Mucosa of rectum (tissue), 2 donors: ENCODE measurements around the gene HLA-DQA1.
A peak's percentile ranks its signal among the peaks of the same experiment; 100 is the strongest.

Experiments
- H3K27ac ChIP-seq, 2 donors: one replicate each; pipeline ENCODE4 v1.7.0; 2013; ENCODE audit warnings: inconsistent platforms in 2 of 2, low read depth in 2 of 2, low read length in 2 of 2
- H3K27me3 ChIP-seq, 2 donors: one replicate each; pipeline ENCODE4 v1.7.0; 2013; ENCODE audit warnings: low read length in 2 of 2; ENCODE audit not compliant: control insufficient read depth in 2 of 2, insufficient read depth in 2 of 2
- H3K36me3 ChIP-seq, 2 donors: one replicate each; pipeline ENCODE4 v1.7.0; 2013; ENCODE audit warnings: low read length in 2 of 2; ENCODE audit not compliant: control insufficient read depth in 2 of 2, insufficient read depth in 2 of 2
- H3K4me1 ChIP-seq, 2 donors: one replicate each; pipeline ENCODE4 v1.7.0; 2013; ENCODE audit warnings: low read length in 2 of 2, mild to moderate bottlenecking in 1 of 2; ENCODE audit not compliant: control insufficient read depth in 2 of 2, insufficient read depth in 2 of 2
- H3K4me3 ChIP-seq, 2 donors: one replicate each; pipeline ENCODE4 v1.7.0; 2013; ENCODE audit warnings: low read length in 2 of 2
- H3K9ac ChIP-seq, 2 donors: one replicate each; pipeline ENCODE4 v1.7.0; 2013; ENCODE audit warnings: low read length in 2 of 2, low read depth in 1 of 2, mild to moderate bottlenecking in 1 of 2
- H3K9me3 ChIP-seq, 2 donors: one replicate each; pipeline ENCODE4 v1.7.0; 2013; ENCODE audit warnings: low read length in 2 of 2; ENCODE audit not compliant: control insufficient read depth in 2 of 2
- donor health status: healthy.
- donor health status: Normal muscosa, but diverticular disease.

The HLA-DQA1 gene

GRCh38 chr6:32607263-32607987, 29.8 kb upstream of the HLA-DQA1 start:
- no peaks in the 10 kb centered on the region for H3K27me3 ChIP-seq
- peaks cover 0 to 2% of the 10 kb centered on the region in 2 donors for H3K4me1 ChIP-seq
- H3K36me3 ChIP-seq: no peaks in the 10 kb centered on the region
- peak overlapping the region in 1 of 2 donors; percentile 11 for H3K27ac ChIP-seq
- H3K9me3 ChIP-seq: no peaks in the 10 kb centered on the region
- no peak overlapping the region for H3K9ac ChIP-seq
- no peak overlapping the region for H3K4me3 ChIP-seq

DNA sequence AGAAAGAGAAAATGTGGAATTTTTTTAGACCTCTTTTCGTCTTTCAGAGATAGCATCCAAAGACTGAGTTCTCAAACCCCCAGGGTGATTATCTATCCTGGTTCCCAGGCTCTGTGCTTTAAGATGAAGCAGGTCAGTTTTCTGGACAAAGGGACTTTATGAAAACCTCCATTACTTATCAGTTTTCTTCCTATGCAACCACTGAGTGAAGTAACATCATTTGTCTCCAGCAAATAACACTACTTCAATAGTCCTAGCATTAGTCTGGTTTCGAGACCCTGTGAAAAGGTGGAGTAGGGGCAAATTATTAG, 29.3 kb upstream of the HLA-DQA1 start:
- no peaks in the 10 kb centered on the region for H3K36me3 ChIP-seq
- H3K27ac ChIP-seq: peak overlapping the region in 1 of 2 donors; percentile 11
- H3K9ac ChIP-seq: no peak overlapping the region
- H3K27me3 ChIP-seq: no peaks in the 10 kb centered on the region
- no peak overlapping the region for H3K4me3 ChIP-seq
- no peaks in the 10 kb centered on the region for H3K9me3 ChIP-seq
- H3K4me1 ChIP-seq: peaks cover 0 to 2% of the 10 kb centered on the region in 2 donors

GRCh38 chr6:32608362-32608761, 28.8 kb upstream of the HLA-DQA1 start:
- Histone ChIP-seq H3K27ac (peak overlapping the region in 1 of 2 donors; percentile 11), H3K9ac (no peak overlapping the region)

GRCh38 chr6:32609391-32609730, 27.8 kb upstream of the HLA-DQA1 start:
- no peak overlapping the region for H3K4me3 ChIP-seq
- H3K36me3 ChIP-seq: no peaks in the 10 kb centered on the region
- H3K27me3 ChIP-seq: no peaks in the 10 kb centered on the region
- peak overlapping the region in 1 of 2 donors; percentile 1 for H3K27ac ChIP-seq
- H3K9me3 ChIP-seq: no peaks in the 10 kb centered on the region
- peaks cover 0 to 2% of the 10 kb centered on the region in 2 donors for H3K4me1 ChIP-seq
- H3K9ac ChIP-seq: no peak overlapping the region

More at GRCh38 chr6:32608362-32608761, 28.8 kb upstream of the HLA-DQA1 start:
- Histone ChIP-seq H3K36me3 (no peaks in the 10 kb centered on the region), H3K27me3 (no peaks in the 10 kb centered on the region), H3K9me3 (no peaks in the 10 kb centered on the region), H3K4me3 (no peak overlapping the region), H3K4me1 (peaks cover 0 to 2% of the 10 kb centered on the region in 2 donors)

GRCh38 chr6:32609731-32610640, 27.2 kb upstream of the HLA-DQA1 start:
- H3K4me3 ChIP-seq: peak overlapping the region in 1 of 2 donors; percentile 35
- peak overlapping the region; percentile 5 to 49 for H3K27ac ChIP-seq
- no peaks in the 10 kb centered on the region for H3K36me3 ChIP-seq
- no peak overlapping the region for H3K9ac ChIP-seq
- H3K27me3 ChIP-seq: no peaks in the 10 kb centered on the region
- no peaks in the 10 kb centered on the region for H3K9me3 ChIP-seq
- peaks cover 0 to 2% of the 10 kb centered on the region in 2 donors for H3K4me1 ChIP-seq

DNA sequence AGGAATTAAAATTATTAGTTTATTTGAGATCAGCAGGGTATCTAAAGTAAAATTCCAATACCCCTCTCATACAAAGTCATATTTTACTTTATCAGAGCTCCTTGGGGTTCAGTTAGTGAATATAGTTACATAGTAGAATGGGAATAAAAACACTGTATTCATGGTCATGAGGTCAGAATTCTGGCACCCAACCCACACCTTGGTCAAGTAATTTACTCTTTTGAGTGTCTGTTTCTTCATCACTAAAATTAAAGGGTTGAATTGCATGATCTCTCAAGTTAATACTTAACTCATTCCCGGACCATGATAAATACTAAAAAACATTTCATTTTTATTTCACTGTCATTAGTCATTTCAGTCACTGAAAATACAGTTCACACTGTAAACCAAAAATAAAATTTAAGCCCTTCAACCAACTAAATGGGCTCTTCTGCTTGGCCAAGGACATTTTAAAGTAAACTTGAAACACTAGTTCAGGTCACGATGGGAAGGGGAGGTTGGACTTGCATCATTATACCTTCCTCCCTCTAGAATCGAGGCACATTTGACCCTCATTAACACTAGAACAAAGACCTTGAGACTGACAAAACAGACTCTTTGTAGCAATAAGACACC, 26.4 kb upstream of the HLA-DQA1 start:
- Histone ChIP-seq H3K4me1 (peaks cover 0 to 2% of the 10 kb centered on the region in 2 donors), H3K9ac (no peak overlapping the region), H3K36me3 (no peaks in the 10 kb centered on the region), H3K4me3 (no peak overlapping the region), H3K27ac (no peak overlapping the region), H3K9me3 (no peaks in the 10 kb centered on the region), H3K27me3 (no peaks in the 10 kb centered on the region)

DNA sequence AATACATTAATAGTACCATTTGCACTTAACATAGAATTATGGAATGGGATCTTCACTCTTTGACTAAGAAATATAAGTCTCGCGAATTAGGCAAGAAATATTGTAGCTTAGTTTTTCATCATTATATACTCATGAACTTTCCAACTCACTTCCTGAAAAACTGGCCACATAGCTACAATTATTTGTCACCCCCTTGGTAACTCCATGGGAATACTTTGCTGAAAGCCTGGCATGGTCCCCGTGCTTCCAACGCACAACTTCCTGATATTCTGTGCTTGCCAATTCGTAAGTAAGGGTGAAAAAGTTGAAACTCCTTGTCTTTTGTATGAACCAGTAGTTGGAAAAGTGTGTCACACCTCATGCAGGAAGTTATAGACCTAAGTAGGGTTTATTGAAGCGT, 23.7 kb upstream of the HLA-DQA1 start:
- Histone ChIP-seq H3K27ac (no peak overlapping the region), H3K9ac (no peak overlapping the region), H3K36me3 (no peaks in the 10 kb centered on the region), H3K4me1 (peaks cover 0 to 2% of the 10 kb centered on the region in 2 donors), H3K9me3 (no peaks in the 10 kb centered on the region), H3K4me3 (no peak overlapping the region), H3K27me3 (no peaks in the 10 kb centered on the region)

- H3K27ac ChIP-seq: no peak overlapping the region
- peaks cover 0 to 2% of the 10 kb centered on the region in 2 donors for H3K4me1 ChIP-seq
- H3K27me3 ChIP-seq: no peaks in the 10 kb centered on the region
- no peaks in the 10 kb centered on the region for H3K36me3 ChIP-seq
- H3K9me3 ChIP-seq: no peaks in the 10 kb centered on the region
- no peak overlapping the region for H3K9ac ChIP-seq
- H3K4me3 ChIP-seq: no peak overlapping the region
Observed at GRCh38 chr6:32614366-32615081, 22.7 kb upstream of the HLA-DQA1 start.

- H3K4me3 ChIP-seq: no peak overlapping the region
- no peak overlapping the region for H3K9ac ChIP-seq
- no peaks in the 10 kb centered on the region for H3K9me3 ChIP-seq
- no peaks in the 10 kb centered on the region for H3K4me1 ChIP-seq
- H3K27ac ChIP-seq: no peak overlapping the region
- no peaks in the 10 kb centered on the region for H3K27me3 ChIP-seq
- H3K36me3 ChIP-seq: no peaks in the 10 kb centered on the region
Observed at GRCh38 chr6:32615885-32616532, 21.2 kb upstream of the HLA-DQA1 start.
